GM19193 (cell line): Measurements from ENCODE around the gene FSIP1.

Source experiments
- POLR2A ChIP-seq: IDR thresholded peaks from 4 replicates; pipeline ENCODE4 v1.6.1; 2011; ENCODE audit not compliant: insufficient read depth, insufficient read length; ENCODE audit errors: extremely low read depth

FSIP1 gene

GRCh38 chr15:39784125-39784524 lies 1.5 kb upstream of the FSIP1 start:
- TF ChIP-seq POLR2A, result no peak

DNA sequence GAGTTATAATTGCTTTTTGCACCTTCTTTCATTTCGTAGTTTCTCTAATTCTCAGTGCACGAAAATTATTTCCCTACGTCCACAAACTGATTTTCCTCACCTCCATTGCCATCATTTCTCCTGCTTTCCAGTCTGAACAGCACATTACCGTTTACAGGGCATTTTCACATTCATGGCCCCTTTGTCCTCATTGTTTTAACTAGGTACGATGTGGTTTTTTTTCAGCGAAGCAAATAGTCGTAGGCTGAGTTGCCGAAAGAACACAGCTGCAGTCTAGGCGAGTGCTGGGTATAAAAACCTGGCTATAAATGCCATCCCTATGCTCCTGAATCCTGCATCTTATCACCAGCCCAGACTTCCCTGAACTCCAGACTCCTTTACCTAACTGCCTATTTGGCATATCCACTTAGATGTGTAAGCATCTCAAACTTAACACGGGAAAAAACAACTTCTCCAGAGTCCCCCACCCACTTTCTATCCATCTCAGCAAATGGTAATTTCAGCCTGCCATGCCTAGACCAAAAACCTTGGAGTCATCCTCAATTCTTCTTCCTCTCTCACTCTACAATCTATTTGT lies 691 bp upstream of the FSIP1 start:
- no peak for TF ChIP-seq POLR2A

DNA sequence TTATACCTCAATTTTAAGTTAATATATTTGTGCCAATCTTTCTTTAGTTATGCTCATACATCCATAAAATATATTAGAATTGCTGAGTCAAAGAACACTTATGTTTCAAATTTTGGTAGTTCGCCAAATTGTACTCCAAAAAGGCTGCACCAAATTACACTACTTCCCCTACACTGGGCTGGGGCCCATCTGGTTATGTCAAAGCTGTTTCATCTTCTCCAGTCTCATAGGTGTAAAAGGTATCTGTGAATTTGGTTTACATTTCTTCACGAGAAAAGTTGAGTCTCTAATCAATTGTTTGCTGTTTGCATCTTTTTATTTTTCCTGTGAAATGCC lies 706 bp downstream of the FSIP1 start:
- no peak for TF ChIP-seq POLR2A

GRCh38 chr15:39781147-39781966 lies 1.3 kb downstream of the FSIP1 start:
- no peak for TF ChIP-seq POLR2A

- TF ChIP-seq POLR2A, result no peak
These were observed 4.6 kb downstream of the FSIP1 start for GRCh38 chr15:39778021-39778420.

DNA sequence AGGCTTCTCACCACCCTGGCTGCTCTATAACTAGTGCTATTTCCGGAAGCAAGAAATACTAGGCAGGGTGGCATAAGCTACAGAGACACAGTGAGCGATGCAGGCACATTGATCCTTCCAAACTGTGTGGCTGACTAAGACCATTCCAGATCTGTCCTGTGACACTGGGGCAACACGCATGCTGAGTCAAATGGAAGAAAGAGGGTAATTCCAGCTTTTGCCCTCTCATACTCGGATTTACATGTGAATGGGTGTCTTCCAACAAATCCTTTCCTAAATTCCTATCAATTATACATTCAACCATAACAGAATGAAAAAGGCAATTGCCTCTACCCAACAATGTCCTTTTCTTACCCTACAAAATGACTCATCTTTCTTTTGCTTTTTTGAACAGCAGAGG lies 5.1 kb downstream of the FSIP1 start:
- TF ChIP-seq POLR2A, result no peak

- no peak for TF ChIP-seq POLR2A
These were observed 6.6 kb downstream of the FSIP1 start for GRCh38 chr15:39776068-39776467.

DNA sequence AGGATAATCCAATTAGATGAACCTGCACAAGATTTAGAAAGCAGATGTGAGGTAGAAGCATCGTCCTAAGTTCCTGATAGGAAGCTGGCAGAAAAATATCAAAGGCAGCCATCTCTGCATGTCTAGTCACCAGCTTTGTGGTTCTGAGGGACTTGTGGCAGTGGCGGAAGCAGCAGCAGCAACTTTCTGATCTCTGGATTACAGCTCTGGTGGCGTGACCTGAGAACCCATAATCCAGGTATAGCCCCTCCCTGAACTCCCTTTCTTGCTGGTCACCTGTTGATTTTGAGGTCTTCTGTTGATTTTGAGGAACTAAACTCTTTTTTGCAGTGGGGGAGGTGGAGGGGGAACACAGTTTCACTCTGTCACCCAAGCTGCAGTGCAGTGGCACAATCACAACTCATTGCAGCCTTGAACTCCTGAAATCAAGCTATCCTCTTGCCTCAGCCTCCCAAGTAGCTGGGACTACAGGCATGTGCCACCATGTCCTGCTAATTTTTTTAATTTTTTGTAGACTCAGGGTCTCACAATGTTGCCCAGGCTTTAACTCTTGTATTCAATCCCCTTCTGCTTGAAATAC lies 7.9 kb downstream of the FSIP1 start:
- no peak for TF ChIP-seq POLR2A

- no peak for TF ChIP-seq POLR2A
These were observed 11.6 kb downstream of the FSIP1 start for GRCh38 chr15:39770748-39771689.

DNA sequence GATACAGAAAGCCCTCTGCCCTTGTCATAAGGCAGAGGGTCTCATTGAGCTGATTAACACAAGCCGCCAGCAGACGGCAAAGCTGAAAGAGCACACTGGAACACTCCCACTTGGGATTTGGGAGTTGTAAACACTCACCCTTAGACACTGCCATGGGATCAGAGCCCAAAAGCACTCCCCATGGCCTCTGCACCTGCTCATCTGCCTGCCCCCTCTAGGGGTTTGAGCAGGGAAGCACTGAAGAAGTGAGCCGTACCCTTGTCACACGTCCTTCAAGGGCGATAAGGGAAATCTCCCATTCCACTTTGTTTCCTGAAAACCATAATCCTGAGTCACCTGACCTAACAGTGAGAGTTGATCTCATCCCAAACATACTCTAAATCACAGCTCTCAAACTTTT lies 14.7 kb downstream of the FSIP1 start:
- TF ChIP-seq POLR2A, result no peak

DNA sequence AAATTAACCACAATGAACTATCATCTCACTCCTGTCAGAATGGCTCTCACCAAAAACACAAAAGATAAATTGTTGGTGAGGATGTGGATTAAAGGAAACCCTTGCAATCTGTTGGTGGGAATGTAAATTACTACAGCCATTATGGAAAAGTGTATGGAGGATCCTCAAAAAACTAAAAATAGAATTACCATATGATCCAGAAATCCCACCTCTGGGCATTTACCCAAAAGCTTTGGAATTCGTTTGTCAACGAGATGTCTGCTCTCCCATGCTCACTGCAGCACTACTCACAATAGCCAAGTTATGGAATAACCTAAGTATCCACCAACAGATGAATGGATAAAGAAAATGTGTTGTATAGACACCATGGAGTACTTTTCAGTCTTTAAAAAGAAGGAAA lies 21.6 kb downstream of the FSIP1 start:
- TF ChIP-seq POLR2A, result no peak

DNA sequence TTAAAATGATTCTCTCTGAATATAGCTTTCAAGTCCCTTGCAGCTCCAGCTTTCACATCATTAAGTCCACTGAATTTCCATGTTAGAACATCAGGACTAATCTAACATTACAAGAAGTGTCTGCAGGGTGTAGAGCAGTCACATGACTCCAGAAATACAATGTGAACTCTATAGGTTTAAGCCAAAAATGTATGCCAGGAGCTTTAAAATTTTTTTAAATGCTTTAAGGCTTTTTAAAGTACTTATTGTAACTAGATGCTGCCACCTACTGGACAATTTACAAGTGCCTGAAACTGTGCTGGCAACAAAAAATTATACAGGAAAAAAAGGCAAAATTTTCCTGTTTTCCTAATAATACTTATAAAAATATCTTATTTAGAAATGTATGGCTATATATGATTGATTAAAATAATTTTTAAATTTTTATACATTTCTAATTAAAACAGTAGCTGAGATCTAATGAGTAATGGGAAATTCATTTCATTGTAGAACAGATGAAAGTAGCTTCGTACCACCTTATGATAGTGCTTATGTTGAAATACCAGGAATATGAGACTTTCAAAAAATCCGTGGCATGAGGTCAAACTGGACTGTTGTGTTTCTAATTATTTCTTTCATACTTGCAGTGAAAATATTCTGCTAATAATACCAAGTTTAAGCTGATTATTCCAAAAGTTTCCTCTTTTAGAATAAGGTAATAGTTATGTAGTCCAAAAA lies 25.7 kb downstream of the FSIP1 start:
- TF ChIP-seq POLR2A, result no peak

DNA sequence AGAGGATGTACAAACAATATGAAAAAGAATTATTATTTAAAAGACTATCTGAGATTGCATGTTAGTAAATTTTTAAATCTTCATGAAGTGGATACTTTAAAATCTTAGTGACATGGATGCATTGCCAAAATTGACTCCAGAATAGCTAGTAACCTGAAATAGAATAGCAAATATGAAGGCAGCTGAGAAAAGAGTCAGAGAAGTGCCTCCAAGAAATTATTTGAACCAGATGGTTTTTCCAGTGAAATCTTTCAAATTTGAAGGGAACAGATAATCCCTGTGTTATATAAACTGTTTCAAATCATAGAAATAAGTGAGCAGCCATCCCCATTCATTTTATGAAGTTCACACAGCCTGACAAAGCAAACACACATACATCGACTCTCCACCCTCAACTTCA lies 29.6 kb downstream of the FSIP1 start:
- TF ChIP-seq POLR2A, result no peak

GRCh38 chr15:39752246-39752645 lies 30.4 kb downstream of the FSIP1 start:
- no peak for TF ChIP-seq POLR2A
